SK-N-SH (cell line): Measurements from ENCODE around the gene NTSR1. TPM values are rescaled to one million over a fixed set of nuclear protein-coding genes. Genes with fewer than 3 reads are reported as not detected.

ENCODE experiments used
- CTCF ChIA-PET: fragments of 300-600, 350-600 bp; formaldehyde crosslinking; extraction: SDS; loops from one replicate; lab custom pipeline; 2021; lab: Yijun Ruan, JAX
- POLR2A ChIA-PET: fragments of 350-600 bp; sonication (Branson Sonifier 250); formaldehyde crosslinking; extraction: SDS; loops from one replicate; lab custom pipeline; 2020; ENCODE audit warnings: antibody characterized with exemption, inconsistent platforms; lab: Yijun Ruan, JAX
- DNase-seq: peaks from one replicate; pipeline ENCODE4 v3.0.0; 2012
- H2AFZ ChIP-seq: fragments of 200-600 bp; sonication (generic); 2 replicates; pipeline ENCODE4 v1.8.1; 2016; ENCODE audit warnings: antibody characterized with exemption, mild to moderate bottlenecking, low read depth
- H3F3A ChIP-seq: fragments of 200-600 bp; sonication (generic); replicated peaks from 2 replicates; pipeline ENCODE3; 2016; ENCODE audit warnings: antibody characterized with exemption, mild to moderate bottlenecking; ENCODE audit not compliant: insufficient read depth
- H3K27ac ChIP-seq, 2 experiments: fragments of 200-500 bp in 1 of 2; fragments of 200-600 bp in 1 of 2; sonication (Bioruptor generic) in 1 of 2; sonication (generic), shearing (Covaris generic) in 1 of 2; 2 replicates each; pipeline versions ENCODE4 v1.5.1 to v1.6.1; 2014 to 2016; ENCODE audit warnings: low read depth in 2 of 2, inconsistent platforms in 1 of 2, low read length in 1 of 2, mild to moderate bottlenecking in 1 of 2, mixed read lengths in 1 of 2
- H3K27me3 ChIP-seq: fragments of 200-600 bp; sonication (generic), shearing (Covaris generic); 2 replicates; pipeline ENCODE4 v1.6.1; 2016; ENCODE audit warnings: mixed run types; ENCODE audit not compliant: insufficient read depth
- H3K36me3 ChIP-seq, 2 experiments: fragments of 200-500 bp in 1 of 2; fragments of 200-600 bp in 1 of 2; sonication (Bioruptor generic) in 1 of 2; sonication (generic) in 1 of 2; replicated peaks in 1 of 2; 2 replicates each; pipeline versions ENCODE3 to v1.5.1; 2014 to 2016; ENCODE audit warnings: low read length in 1 of 2, mild to moderate bottlenecking in 1 of 2; ENCODE audit not compliant: insufficient read depth in 2 of 2, control insufficient read depth in 1 of 2
- H3K4me1 ChIP-seq, 2 experiments: fragments of 200-500 bp in 1 of 2; fragments of 200-600 bp in 1 of 2; sonication (Bioruptor generic) in 1 of 2; sonication (generic), shearing (Covaris generic) in 1 of 2; 2 replicates each; pipeline versions ENCODE4 v1.5.1 to v1.6.1; 2014 to 2016; ENCODE audit warnings: low read depth in 1 of 2, low read length in 1 of 2, mixed run types in 1 of 2; ENCODE audit not compliant: insufficient read depth in 2 of 2, control insufficient read depth in 1 of 2
- H3K4me2 ChIP-seq: fragments of 200-600 bp; sonication (generic), shearing (Covaris generic); 2 replicates; pipeline ENCODE4 v1.6.1; 2017; ENCODE audit warnings: mixed run types
- H3K4me3 ChIP-seq, 2 experiments: fragments of 200-500 bp in 1 of 2; fragments of 200-600 bp in 1 of 2; sonication (Bioruptor generic) in 1 of 2; sonication (generic), shearing (Covaris generic) in 1 of 2; 2 replicates each; pipeline versions ENCODE4 v1.5.1 to v1.8.1; 2014 to 2016; ENCODE audit warnings: low read depth in 2 of 2, inconsistent platforms in 1 of 2, low read length in 1 of 2, mild to moderate bottlenecking in 1 of 2, mixed read lengths in 1 of 2, moderate library complexity in 1 of 2
- H3K79me2 ChIP-seq: fragments of 200-600 bp; sonication (generic); 2 replicates; pipeline ENCODE4 v1.8.1; 2017; ENCODE audit warnings: mild to moderate bottlenecking; ENCODE audit not compliant: insufficient read depth
- H3K9ac ChIP-seq: fragments of 200-600 bp; sonication (generic); 2 replicates; pipeline ENCODE4 v1.6.1; 2017; ENCODE audit warnings: mixed run types
- H3K9me2 ChIP-seq: fragments of 200-600 bp; sonication (generic); 2 replicates; pipeline ENCODE4 v1.6.1; 2017; ENCODE audit warnings: mixed run types
- H3K9me3 ChIP-seq: fragments of 200-600 bp; sonication (generic); 2 replicates; pipeline ENCODE4 v1.6.1; 2017; ENCODE audit warnings: mixed run types, mild to moderate bottlenecking, moderate library complexity
- H4K20me1 ChIP-seq: fragments of 200-600 bp; sonication (generic); 2 replicates; pipeline ENCODE4 v1.6.1; 2017; ENCODE audit warnings: mild to moderate bottlenecking, mixed run types; ENCODE audit not compliant: insufficient read depth
- EP300 ChIP-seq, 2 experiments: IDR thresholded peaks; 2 replicates each; pipeline versions ENCODE4 v1.4.0 to v1.6.1; 2012; ENCODE audit warnings: borderline replicate concordance in 1 of 2, low read depth in 1 of 2, low read length in 1 of 2
- EZH2phosphoT487 ChIP-seq: fragments of 200-600 bp; sonication (generic); IDR thresholded peaks from 2 replicates; pipeline ENCODE4 v1.6.1; 2017; ENCODE audit warnings: low read depth, mixed run types, mild to moderate bottlenecking, antibody characterized with exemption, moderate library complexity, borderline replicate concordance
- GATA2 ChIP-seq: sonication (generic); formaldehyde crosslinking; IDR thresholded peaks from 2 replicates; pipeline ENCODE4 v1.5.0; 2020; ENCODE audit warnings: mild to moderate bottlenecking, missing genetic modification reagents
- NFIC ChIP-seq: IDR thresholded peaks from 2 replicates; pipeline ENCODE4 v1.4.0; 2012; ENCODE audit warnings: borderline replicate concordance
- NRF1 ChIP-seq: IDR thresholded peaks from 2 replicates; pipeline ENCODE4 v1.6.1; 2012; ENCODE audit warnings: low read depth, mild to moderate bottlenecking, low read length
- RAD21 ChIP-seq: IDR thresholded peaks from 2 replicates; pipeline ENCODE4 v1.6.1; 2012; ENCODE audit warnings: mild to moderate bottlenecking, low read length
- RCOR1 ChIP-seq: fragments of 150-350 bp; IDR thresholded peaks from 2 replicates; pipeline ENCODE4 v1.6.1; 2017; ENCODE audit warnings: antibody characterized with exemption, low read length
- RFX5 ChIP-seq: IDR thresholded peaks from 2 replicates; pipeline ENCODE4 v1.6.1; 2012; ENCODE audit warnings: mild to moderate bottlenecking, improper control_type of control experiment, low read length
- RXRA ChIP-seq: IDR thresholded peaks from 2 replicates; pipeline ENCODE4 v1.4.0; 2012; ENCODE audit warnings: low read depth, mild to moderate bottlenecking, borderline replicate concordance
- SIN3A ChIP-seq: IDR thresholded peaks from 2 replicates; pipeline ENCODE4 v1.6.1; 2012; ENCODE audit warnings: low read depth, mild to moderate bottlenecking, low read length, moderate library complexity, borderline replicate concordance
- TEAD4 ChIP-seq: IDR thresholded peaks from 2 replicates; pipeline ENCODE4 v1.4.0; 2012; ENCODE audit warnings: mild to moderate bottlenecking, borderline replicate concordance; ENCODE audit not compliant: insufficient read depth
- WGBS: methylation state at CpG from one replicate; pipeline ENCODE4 v1.1.6; 2017; ENCODE audit warnings: low lambda C conversion rate; 5-methylcytosine and 5-hydroxymethylcytosine counted together
- polyA plus RNA-seq, 3 experiments: library from polyadenylated mRNA; depleted of rRNA; stranded (reverse); fragments of >200 nt; gene quantifications; 2 replicates each; pipeline ENCODE4 v1.2.3, GENCODE V29; 2012

The NTSR1 gene
- polyA plus RNA-seq, 1 of the 3 experiments (the other 2 are of a cell fraction), result 8.2 TPM

DNA sequence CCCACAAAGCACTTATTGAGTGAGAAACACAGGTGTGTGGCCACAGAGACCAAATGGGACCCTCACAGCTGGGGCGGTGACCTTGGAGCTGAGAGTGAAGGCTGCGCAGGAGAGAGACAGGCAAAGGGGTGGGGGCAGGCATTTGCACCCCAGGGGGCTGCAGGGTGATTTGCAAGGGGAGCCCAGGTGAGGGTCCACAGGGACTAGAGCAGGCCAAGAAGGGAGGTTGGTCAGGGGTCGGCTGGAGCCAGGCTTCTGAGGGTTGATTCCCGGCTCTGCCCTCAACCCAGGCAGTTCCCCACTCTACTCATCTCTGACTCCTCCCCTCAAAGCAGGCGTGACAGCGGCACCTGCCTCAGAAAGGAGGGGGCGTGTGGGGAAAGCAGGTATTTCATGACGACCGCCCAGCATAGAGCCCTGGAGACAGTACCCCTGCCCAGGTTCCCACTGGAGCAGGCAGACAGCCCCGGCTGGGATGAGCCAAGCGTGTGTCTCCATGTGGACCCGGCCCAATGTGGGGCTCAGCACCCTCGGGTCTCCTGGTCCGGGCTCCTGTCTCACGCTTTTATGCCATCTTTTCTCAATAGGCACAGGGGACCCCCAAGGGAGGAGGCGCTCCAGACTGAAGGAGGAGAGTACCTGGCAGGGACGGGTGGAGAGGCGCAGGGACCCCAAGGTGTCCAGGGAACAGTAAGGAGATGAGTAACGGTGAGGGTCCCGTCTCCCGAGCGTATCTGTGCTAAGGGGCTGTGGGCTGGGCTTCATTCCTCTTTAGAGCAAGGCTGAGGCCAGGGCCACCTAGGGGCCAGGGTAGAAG lies 84.5 kb downstream of the NTSR1 start:
- 90% methylated on average over 19 of the region's 22 CpGs for whole genome bisulfite sequencing
- DNase-seq, result no peak
- Histone ChIP-seq H3K4me1 (peaks cover 22 to 30% of the 10 kb centered on the region in 2 experiments; a peak in 3 of 4 replicates), H3K4me2 (peak overlapping the region; percentile 88), H3K79me2 (peaks cover 13% of the 10 kb centered on the region), H3K9me3 (no peaks in the 10 kb centered on the region), H2AFZ (no peak overlapping the region), H4K20me1 (0 out of 2 replicates have a peak, but pooled peaks cover 8% of the 10 kb centered on the region), H3F3A (peaks cover 30% of the 10 kb centered on the region), H3K9ac (no peak overlapping the region), H3K27ac (peak overlapping the region; percentile 56 to 88; a peak in 2 of 4 replicates), H3K36me3 (peaks cover 0 to 2% of the 10 kb centered on the region in 2 experiments), H3K9me2 (no peaks in the 10 kb centered on the region), H3K4me3 (no peak overlapping the region), H3K27me3 (no peaks in the 10 kb centered on the region)
- ChIA-PET POLR2A (interaction anchor here (0.7 to 0.9 kb wide), 2 partner anchors 22 to 150 kb away, joined by 3 read pairs; no protein-coding TSS in a partner anchor), CTCF (interaction anchor here (0.6 to 9.4 kb wide), 19 partner anchors 10 to 383 kb away, joined by 3 to 162 read pairs (median 17); partner anchors contain the start of gene NTSR1)
- no peak for TF ChIP-seq NRF1
- TF ChIP-seq RFX5, result no peak

DNA sequence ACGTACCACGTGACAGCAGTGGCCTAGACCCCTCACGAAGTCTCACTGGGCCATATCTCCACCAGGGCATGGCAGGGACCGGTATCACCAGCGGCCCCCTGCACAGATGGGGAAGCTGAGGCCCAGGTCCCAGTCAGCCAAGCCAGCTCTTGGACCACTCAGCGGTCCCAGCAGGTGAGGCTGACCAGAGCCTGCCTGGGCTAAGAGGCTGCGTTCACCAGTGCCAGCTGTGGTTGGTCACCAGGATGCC lies 85.0 kb downstream of the NTSR1 start:
- no peaks in the 10 kb centered on the region for H3K27me3 ChIP-seq
- H3K36me3 ChIP-seq, result peaks cover 3 to 8% of the 10 kb centered on the region in 2 experiments
- POLR2A ChIA-PET, result interaction anchor here (0.9 to 1.3 kb wide), 3 partner anchors 10 to 22 kb away, joined by 3 read pairs; no protein-coding TSS in a partner anchor
- peak overlapping the region; percentile 56 to 88; a peak in 3 of 4 replicates for H3K27ac ChIP-seq
- H3K9me3 ChIP-seq, result no peaks in the 10 kb centered on the region
- H3K4me2 ChIP-seq, result peak overlapping the region; percentile 88
- peaks cover 17% of the 10 kb centered on the region for H3K79me2 ChIP-seq
- peak overlapping the region; percentile 34 to 39; a peak in 3 of 4 replicates for H3K4me3 ChIP-seq
- CTCF ChIA-PET, result interaction anchor here (1.2 to 9.4 kb wide), 4 partner anchors 14 to 294 kb away, joined by 4 to 162 read pairs (median 10); no protein-coding TSS in a partner anchor
- H3K9ac ChIP-seq, result peak overlapping the region; percentile 48
- no peaks in the 10 kb centered on the region for H3K9me2 ChIP-seq
- 0 out of 2 replicates have a peak, but pooled peaks cover 8% of the 10 kb centered on the region for H4K20me1 ChIP-seq
- peaks cover 22 to 27% of the 10 kb centered on the region in 2 experiments; a peak in 3 of 4 replicates for H3K4me1 ChIP-seq
- TF ChIP-seq EZH2phosphoT487 (no peak), RAD21 (no peak), TEAD4 (no peak), RFX5 (no peak), RXRA (no peak), EP300 (IDR thresholded peaks at IDR 0.05; ENCODE audit: borderline replicate concordance in 1 of 2, low read depth in 1 of 2, low read length in 1 of 2) (no peak), GATA2 (no peak), NFIC (no peak), NRF1 (no peak), SIN3A (no peak), RCOR1 (no peak)
- TF ChIP-seq, all 33 proteins: peak for 0
- Histone ChIP-seq H3F3A (peaks cover 30% of the 10 kb centered on the region), H2AFZ (0 out of 2 replicates have a peak overlapping the region, but pooled peaks have one; percentile 74)
- no CpG with 5 or more reads among the region's 7 CpGs for WGBS
- DNase-seq, result no peak
